ENCODE data around the gene ITPK1.

DNA sequence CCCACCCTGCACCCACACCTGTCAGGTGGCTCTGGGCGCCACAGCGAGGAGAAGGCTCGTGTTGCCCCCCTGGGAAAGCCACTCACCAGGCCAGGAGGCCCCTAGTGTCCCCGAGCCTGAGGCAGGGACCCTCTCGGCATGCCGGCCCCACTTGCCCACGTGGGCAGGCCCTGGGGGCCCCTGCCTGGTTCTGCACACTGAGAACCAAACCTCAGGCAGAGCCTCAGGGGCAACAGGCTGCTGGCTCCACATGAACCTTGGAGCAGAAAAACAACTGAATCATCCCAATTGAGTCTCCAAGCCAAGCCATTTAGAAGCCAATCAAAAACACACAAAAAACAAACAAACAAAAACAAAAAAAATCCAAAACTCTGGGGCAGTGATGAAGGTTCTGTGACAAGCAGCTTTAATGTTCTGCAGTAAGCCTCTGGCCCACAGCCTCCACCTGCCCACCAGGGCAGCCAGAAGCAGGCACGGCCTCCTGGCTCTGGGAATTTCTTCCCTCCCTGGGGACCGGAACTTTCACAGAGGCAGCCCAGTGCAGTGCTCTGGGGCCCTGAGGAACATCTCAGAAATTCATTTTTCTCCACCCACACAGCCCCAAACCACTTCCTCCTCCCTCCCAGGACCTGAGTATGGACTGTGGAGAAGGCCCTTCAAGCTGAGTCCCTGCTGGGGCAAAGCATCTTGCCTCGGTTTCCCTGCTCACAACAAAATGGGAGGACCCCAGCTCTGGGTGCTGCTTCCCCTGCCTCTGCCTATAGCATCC, 102.6 kb downstream of the ITPK1 start:
- TF ChIP-seq, protein P1, sequence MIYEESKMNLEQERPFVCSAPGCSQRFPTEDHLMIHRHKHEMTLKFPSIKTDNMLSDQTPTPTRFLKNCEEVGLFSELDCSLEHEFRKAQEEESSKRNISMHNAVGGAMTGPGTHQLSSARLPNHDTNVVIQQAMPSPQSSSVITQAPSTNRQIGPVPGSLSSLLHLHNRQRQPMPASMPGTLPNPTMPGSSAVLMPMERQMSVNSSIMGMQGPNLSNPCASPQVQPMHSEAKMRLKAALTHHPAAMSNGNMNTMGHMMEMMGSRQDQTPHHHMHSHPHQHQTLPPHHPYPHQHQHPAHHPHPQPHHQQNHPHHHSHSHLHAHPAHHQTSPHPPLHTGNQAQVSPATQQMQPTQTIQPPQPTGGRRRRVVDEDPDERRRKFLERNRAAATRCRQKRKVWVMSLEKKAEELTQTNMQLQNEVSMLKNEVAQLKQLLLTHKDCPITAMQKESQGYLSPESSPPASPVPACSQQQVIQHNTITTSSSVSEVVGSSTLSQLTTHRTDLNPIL (CRISPR knock-in tag; IDR thresholded peaks at IDR 0.05; ENCODE audit: low read depth), result no peak
- TF ChIP-seq ZNF8 (CRISPR knock-in tag; IDR thresholded peaks at IDR 0.05), result no peak
- no peak for TF ChIP-seq ZFP30 (CRISPR knock-in tag; IDR thresholded peaks at IDR 0.05)
- no peak for TF ChIP-seq ZFP3 (CRISPR knock-in tag; IDR thresholded peaks at IDR 0.05)
- TF ChIP-seq RARB (CRISPR knock-in tag; IDR thresholded peaks at IDR 0.05), result no peak
